Measurements from ENCODE around the gene VPS52.
A peak's percentile ranks its signal among the peaks of the same experiment; 100 is the strongest.

Gene VPS52

DNA sequence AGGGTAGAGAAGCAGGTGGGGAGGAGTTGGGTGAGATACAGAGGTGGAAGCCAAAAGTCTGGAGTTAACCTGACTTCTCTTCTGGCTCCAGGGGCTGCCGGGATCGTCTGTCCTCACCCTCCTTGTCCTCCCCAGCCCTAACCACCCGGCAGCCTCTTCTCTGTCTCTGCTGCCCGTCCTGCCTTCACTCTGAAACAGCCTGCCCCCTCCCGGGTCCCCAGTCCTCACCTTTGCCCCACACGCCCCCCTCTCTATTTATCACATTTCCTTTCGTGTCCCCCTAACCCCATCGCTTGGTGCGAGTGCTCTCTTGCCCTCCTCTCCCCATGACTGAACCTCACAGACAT lies 57.7 kb downstream of the VPS52 start:
- Histone ChIP-seq H3K36me3 (ENCODE audit: insufficient read depth, low read length) (peaks cover 15% of the 10 kb centered on the region), H3K27ac (ENCODE audit: low read depth, low read length) (no peak overlapping the region), H3K9me3 (ENCODE audit: insufficient read depth, low read depth, low read length) (no peaks in the 10 kb centered on the region), H3K4me3 (ENCODE audit: low read length) (peak overlapping the region; percentile 69), H3K9ac (ENCODE audit: low read depth, low read length) (peak overlapping the region; percentile 46; the same call in 1 of the 2 replicates), H3K4me1 (ENCODE audit: insufficient read depth, low read length) (peaks cover 15% of the 10 kb centered on the region), H3K27me3 (ENCODE audit: insufficient read depth, low read length) (peaks cover 86% of the 10 kb centered on the region)
- 18% methylated on average over 9 of the region's 9 CpGs for WGBS

GRCh38 chr6:33213166-33213988 lies 58.3 kb downstream of the VPS52 start:
- Histone ChIP-seq H3K36me3 (ENCODE audit: insufficient read depth, low read length) (peaks cover 15% of the 10 kb centered on the region), H3K9ac (ENCODE audit: low read depth, low read length) (peak overlapping the region; percentile 46), H3K4me3 (ENCODE audit: low read length) (peak overlapping the region; percentile 69), H3K27me3 (ENCODE audit: insufficient read depth, low read length) (peaks cover 83% of the 10 kb centered on the region), H3K27ac (ENCODE audit: low read depth, low read length) (no peak overlapping the region), H3K4me1 (ENCODE audit: insufficient read depth, low read length) (peaks cover 17% of the 10 kb centered on the region), H3K9me3 (ENCODE audit: insufficient read depth, low read depth, low read length) (no peaks in the 10 kb centered on the region)
- under 1% methylated on average over 41 of the region's 43 CpGs for WGBS

DNA sequence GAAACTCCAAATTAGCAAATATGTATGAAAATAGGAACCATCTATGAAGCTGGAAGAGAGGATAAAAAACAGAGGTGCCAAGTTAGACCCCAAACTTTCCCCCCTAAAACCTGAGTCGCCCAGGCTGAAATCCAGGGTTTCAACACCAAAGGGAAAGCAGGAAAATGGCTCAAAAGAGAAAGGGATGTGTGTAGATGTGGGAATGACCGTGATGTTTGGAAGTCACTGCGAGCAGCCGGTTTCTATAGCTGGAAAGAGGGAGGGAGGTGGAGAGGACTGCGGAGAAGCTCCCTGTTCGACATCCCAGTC lies 58.9 kb downstream of the VPS52 start:
- peaks cover 82% of the 10 kb centered on the region for H3K27me3 ChIP-seq (ENCODE audit: insufficient read depth, low read length)
- H3K27ac ChIP-seq (ENCODE audit: low read depth, low read length) = no peak overlapping the region
- WGBS = 6% methylated on average over 6 of the region's 6 CpGs
- peaks cover 17% of the 10 kb centered on the region for H3K4me1 ChIP-seq (ENCODE audit: insufficient read depth, low read length)
- peak overlapping the region; percentile 46 for H3K9ac ChIP-seq (ENCODE audit: low read depth, low read length)
- H3K4me3 ChIP-seq (ENCODE audit: low read length) = peak overlapping the region; percentile 69
- peaks cover 15% of the 10 kb centered on the region for H3K36me3 ChIP-seq (ENCODE audit: insufficient read depth, low read length)
- no peaks in the 10 kb centered on the region for H3K9me3 ChIP-seq (ENCODE audit: insufficient read depth, low read depth, low read length)

GRCh38 chr6:33211666-33212422 lies 59.8 kb downstream of the VPS52 start:
- Histone ChIP-seq H3K27me3 (ENCODE audit: insufficient read depth, low read length) (peaks cover 82% of the 10 kb centered on the region), H3K27ac (ENCODE audit: low read depth, low read length) (no peak overlapping the region), H3K36me3 (ENCODE audit: insufficient read depth, low read length) (peaks cover 15% of the 10 kb centered on the region), H3K9me3 (ENCODE audit: insufficient read depth, low read depth, low read length) (no peaks in the 10 kb centered on the region), H3K4me1 (ENCODE audit: insufficient read depth, low read length) (peaks cover 17% of the 10 kb centered on the region), H3K4me3 (ENCODE audit: low read length) (no peak overlapping the region), H3K9ac (ENCODE audit: low read depth, low read length) (no peak overlapping the region)
- WGBS = 62% methylated on average over 15 of the region's 18 CpGs

GRCh38 chr6:33211136-33211535 lies 60.5 kb downstream of the VPS52 start:
- WGBS = 81% methylated on average over 17 of the region's 17 CpGs
- Histone ChIP-seq H3K27me3 (ENCODE audit: insufficient read depth, low read length) (peaks cover 82% of the 10 kb centered on the region), H3K27ac (ENCODE audit: low read depth, low read length) (no peak overlapping the region), H3K9me3 (ENCODE audit: insufficient read depth, low read depth, low read length) (no peaks in the 10 kb centered on the region), H3K4me3 (ENCODE audit: low read length) (no peak overlapping the region), H3K36me3 (ENCODE audit: insufficient read depth, low read length) (peaks cover 15% of the 10 kb centered on the region), H3K9ac (ENCODE audit: low read depth, low read length) (no peak overlapping the region), H3K4me1 (ENCODE audit: insufficient read depth, low read length) (peaks cover 23% of the 10 kb centered on the region)

DNA sequence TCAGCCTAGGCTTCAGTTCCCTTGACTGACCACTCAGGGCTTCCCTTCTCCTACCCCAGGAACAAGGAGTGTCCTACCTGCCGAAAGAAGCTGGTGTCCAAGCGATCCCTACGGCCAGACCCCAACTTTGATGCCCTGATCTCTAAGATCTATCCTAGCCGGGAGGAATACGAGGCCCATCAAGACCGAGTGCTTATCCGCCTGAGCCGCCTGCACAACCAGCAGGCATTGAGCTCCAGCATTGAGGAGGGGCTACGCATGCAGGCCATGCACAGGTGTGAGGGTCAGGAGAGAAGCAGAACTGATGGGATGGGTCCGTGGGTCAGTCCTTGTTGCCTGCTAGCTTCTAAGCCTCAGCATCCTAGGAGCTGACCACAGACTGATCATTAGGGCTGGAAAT lies 61.8 kb downstream of the VPS52 start:
- H3K4me1 ChIP-seq (ENCODE audit: insufficient read depth, low read length) = peaks cover 31% of the 10 kb centered on the region
- no peak overlapping the region for H3K4me3 ChIP-seq (ENCODE audit: low read length)
- H3K9ac ChIP-seq (ENCODE audit: low read depth, low read length) = no peak overlapping the region
- H3K27me3 ChIP-seq (ENCODE audit: insufficient read depth, low read length) = peaks cover 82% of the 10 kb centered on the region
- WGBS = 92% methylated on average over 10 of the region's 10 CpGs
- H3K36me3 ChIP-seq (ENCODE audit: insufficient read depth, low read length) = peaks cover 15% of the 10 kb centered on the region
- no peak overlapping the region for H3K27ac ChIP-seq (ENCODE audit: low read depth, low read length)
- H3K9me3 ChIP-seq (ENCODE audit: insufficient read depth, low read depth, low read length) = no peaks in the 10 kb centered on the region

- H3K9me3 ChIP-seq (ENCODE audit: insufficient read depth, low read depth, low read length) = no peaks in the 10 kb centered on the region
- H3K9ac ChIP-seq (ENCODE audit: low read depth, low read length) = peak within 1 kb of the TSS; percentile 69
- peak within 1 kb of the TSS; percentile 90; the same call in 1 of the 2 replicates for H3K27ac ChIP-seq (ENCODE audit: low read depth, low read length)
- peaks cover 22% of the 10 kb centered on the region for H3K36me3 ChIP-seq (ENCODE audit: insufficient read depth, low read length)
- H3K4me3 ChIP-seq (ENCODE audit: low read length) = peak within 1 kb of the TSS; percentile 90
- under 1% methylated on average over 80 of the region's 86 CpGs for whole genome bisulfite sequencing
- peaks cover 66% of the 10 kb centered on the region for H3K27me3 ChIP-seq (ENCODE audit: insufficient read depth, low read length)
- H3K4me1 ChIP-seq (ENCODE audit: insufficient read depth, low read length) = peaks cover 32% of the 10 kb centered on the region
Observed at GRCh38 chr6:33208091-33208967, 63.3 kb downstream of the VPS52 start, which contains the start of gene RING1. TSS of gene RING1 (plus strand) at chr6:33208500. CDS start at chr6:33208823, 323 bp downstream.

- Histone ChIP-seq H3K4me3 (ENCODE audit: low read length) (peak overlapping the region; percentile 90), H3K36me3 (ENCODE audit: insufficient read depth, low read length) (peaks cover 29% of the 10 kb centered on the region), H3K27ac (ENCODE audit: low read depth, low read length) (peak overlapping the region; percentile 90; the same call in 1 of the 2 replicates), H3K4me1 (ENCODE audit: insufficient read depth, low read length) (peaks cover 29% of the 10 kb centered on the region), H3K9me3 (ENCODE audit: insufficient read depth, low read depth, low read length) (no peaks in the 10 kb centered on the region), H3K9ac (ENCODE audit: low read depth, low read length) (peak overlapping the region; percentile 69), H3K27me3 (ENCODE audit: insufficient read depth, low read length) (peaks cover 59% of the 10 kb centered on the region)
- under 1% methylated on average over 29 of the region's 29 CpGs for WGBS
Observed at GRCh38 chr6:33207552-33208090, 64.1 kb downstream of the VPS52 start.

DNA sequence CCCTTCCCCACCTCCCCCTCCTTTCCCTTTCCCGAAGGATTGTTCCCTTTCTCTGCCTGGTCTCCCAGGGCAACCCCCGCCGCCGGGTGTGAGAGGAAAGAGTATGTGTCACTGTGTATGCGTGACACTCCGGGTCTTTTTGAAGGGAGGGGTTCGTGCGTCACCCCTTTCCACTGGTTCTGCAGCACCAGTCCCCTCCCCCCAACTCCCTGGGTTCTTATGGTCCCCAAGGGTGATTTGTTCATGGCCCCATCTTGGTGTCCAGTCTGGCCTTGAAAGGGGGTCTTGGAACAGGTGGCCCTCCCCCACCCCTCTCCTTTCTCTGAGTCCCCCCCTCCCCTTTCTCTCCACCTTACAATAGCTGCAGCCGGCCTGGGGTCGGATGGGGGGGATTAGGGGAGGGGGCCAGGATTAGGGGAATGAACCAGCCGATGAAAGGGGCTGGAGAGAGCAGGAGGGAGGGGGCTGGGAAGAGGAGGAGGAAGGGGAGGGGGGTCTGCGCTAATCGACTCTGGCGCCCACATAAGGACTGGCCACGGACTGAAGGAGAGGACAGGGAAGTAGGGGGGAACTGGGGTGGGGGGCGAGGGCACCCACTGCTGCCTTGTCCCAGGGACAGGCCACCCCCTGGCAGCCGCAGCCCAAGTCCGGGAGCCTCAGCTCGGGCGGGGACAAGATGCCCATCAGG lies 64.7 kb downstream of the VPS52 start:
- peaks cover 53% of the 10 kb centered on the region for H3K27me3 ChIP-seq (ENCODE audit: insufficient read depth, low read length)
- peak overlapping the region; percentile 90 for H3K4me3 ChIP-seq (ENCODE audit: low read length)
- peaks cover 26% of the 10 kb centered on the region for H3K4me1 ChIP-seq (ENCODE audit: insufficient read depth, low read length)
- no peaks in the 10 kb centered on the region for H3K9me3 ChIP-seq (ENCODE audit: insufficient read depth, low read depth, low read length)
- 6% methylated on average over 18 of the region's 20 CpGs for WGBS
- H3K36me3 ChIP-seq (ENCODE audit: insufficient read depth, low read length) = peaks cover 35% of the 10 kb centered on the region
- H3K9ac ChIP-seq (ENCODE audit: low read depth, low read length) = no peak overlapping the region
- H3K27ac ChIP-seq (ENCODE audit: low read depth, low read length) = no peak overlapping the region; the same call in 1 of the 2 replicates

Data from HUES64 (cell line).